ENCODE results near the gene KLF13.

KLF13 gene

GRCh38 chr15:31381801-31382712, 55.4 kb downstream of the KLF13 start:
- no peak for DNase-seq (ENCODE audit: low read depth, low spot score)

- DNase-seq (ENCODE audit: low read depth, low spot score): no peak
Measured at GRCh38 chr15:31382713-31383045, 56.0 kb downstream of the KLF13 start.

GRCh38 chr15:31383139-31383538, 56.5 kb downstream of the KLF13 start:
- DNase-seq (ENCODE audit: low read depth, low spot score): no peak

- no peak for DNase-seq (ENCODE audit: low read depth, low spot score)
Measured at GRCh38 chr15:31384568-31384967, 57.9 kb downstream of the KLF13 start.

- DNase-seq (ENCODE audit: low read depth, low spot score): no peak
Measured at GRCh38 chr15:31385736-31386135, 59.1 kb downstream of the KLF13 start.

- DNase-seq (ENCODE audit: low read depth, low spot score): no peak
Measured at GRCh38 chr15:31387092-31387478, 60.5 kb downstream of the KLF13 start.

GRCh38 chr15:31387479-31388118, 61.0 kb downstream of the KLF13 start:
- no peak for DNase-seq (ENCODE audit: low read depth, low spot score)

GRCh38 chr15:31389576-31389975, 62.9 kb downstream of the KLF13 start:
- no peak for DNase-seq (ENCODE audit: low read depth, low spot score)

GRCh38 chr15:31390029-31390428, 63.4 kb downstream of the KLF13 start:
- no peak for DNase-seq (ENCODE audit: low read depth, low spot score)

GRCh38 chr15:31390777-31391486, 64.3 kb downstream of the KLF13 start:
- DNase-seq (ENCODE audit: low read depth, low spot score): no peak

- peak; percentile 54 for DNase-seq (ENCODE audit: low read depth, low spot score)
Measured at GRCh38 chr15:31391687-31392671, 65.3 kb downstream of the KLF13 start.

GRCh38 chr15:31392761-31393401, 66.2 kb downstream of the KLF13 start:
- no peak for DNase-seq (ENCODE audit: low read depth, low spot score)

GRCh38 chr15:31393444-31394091, 66.9 kb downstream of the KLF13 start:
- no peak for DNase-seq (ENCODE audit: low read depth, low spot score)

- DNase-seq (ENCODE audit: low read depth, low spot score): no peak
Measured at GRCh38 chr15:31396881-31397560, 70.4 kb downstream of the KLF13 start.

- no peak for DNase-seq (ENCODE audit: low read depth, low spot score)
Measured at GRCh38 chr15:31397851-31398661, 71.4 kb downstream of the KLF13 start.

- no peak for DNase-seq (ENCODE audit: low read depth, low spot score)
Measured at GRCh38 chr15:31398677-31399301, 72.2 kb downstream of the KLF13 start.

GRCh38 chr15:31399544-31400171, 73.0 kb downstream of the KLF13 start:
- no peak for DNase-seq (ENCODE audit: low read depth, low spot score)

All from activated naive CD8-positive, alpha-beta T cell treated with anti-CD3 and anti-CD28 coated beads, Interleukin-2, amount 50 U/mL, for 16 hours (primary cell).